HG02642 (cell line): ENCODE measurements around the gene UGT1A7.
A peak's percentile ranks its signal among the peaks of the same experiment; 100 is the strongest.
"Not testable (repeated sequence)": the region's sequence is repeated elsewhere in the genome, so short reads cannot be mapped to it uniquely, and the experiment has no call there.

ENCODE experiments used
- ATAC-seq: cut with Tn5 transposase; IDR thresholded peaks from one replicate; pipeline ENCODE4 v1.9.1; 2021; ENCODE audit warnings: mild to moderate bottlenecking; ENCODE audit not compliant: unreplicated experiment, poor library complexity

Gene UGT1A7

GRCh38 chr2:233711312-233712008 lies 29.8 kb downstream of the UGT1A7 start:
- ATAC-seq: peak; percentile 68

- ATAC-seq: no peak
Measured at GRCh38 chr2:233712611-233713261, 31.0 kb downstream of the UGT1A7 start, which contains the start of gene UGT1A5. TSS of gene UGT1A5 (plus strand) at chr2:233712907. CDS start at chr2:233712992, 85 bp downstream.

GRCh38 chr2:233713262-233713615 lies 31.5 kb downstream of the UGT1A7 start:
- no peak for ATAC-seq

- no peak for ATAC-seq
Measured at GRCh38 chr2:233714121-233714520, 32.4 kb downstream of the UGT1A7 start.

GRCh38 chr2:233718552-233718951 lies 36.9 kb downstream of the UGT1A7 start, which contains the start of gene UGT1A4:
TSS of gene UGT1A4 (plus strand) at chr2:233718736. CDS start at chr2:233718821, 85 bp downstream.
- ATAC-seq: no peak

GRCh38 chr2:233728723-233729301 lies 47.1 kb downstream of the UGT1A7 start, which contains the start of gene UGT1A3:
TSS of gene UGT1A3 (plus strand) at chr2:233729042. CDS start at chr2:233729127, 85 bp downstream.
- no peak for ATAC-seq

GRCh38 chr2:233736868-233737653 lies 55.4 kb downstream of the UGT1A7 start:
- ATAC-seq: not testable (repeated sequence)

GRCh38 chr2:233740870-233741269 lies 59.2 kb downstream of the UGT1A7 start:
- ATAC-seq: no peak

- ATAC-seq: no peak
Measured at GRCh38 chr2:233743464-233744259, 62.0 kb downstream of the UGT1A7 start.

GRCh38 chr2:233745073-233745755 lies 63.5 kb downstream of the UGT1A7 start:
- no peak for ATAC-seq

GRCh38 chr2:233745838-233746237 lies 64.1 kb downstream of the UGT1A7 start:
- not testable (repeated sequence) for ATAC-seq

- ATAC-seq: no peak
Measured at GRCh38 chr2:233746475-233747282, 65.0 kb downstream of the UGT1A7 start.

- no peak for ATAC-seq
Measured at GRCh38 chr2:233747283-233747544, 65.5 kb downstream of the UGT1A7 start.

- ATAC-seq: not testable (repeated sequence)
Measured at GRCh38 chr2:233750689-233751088, 69.0 kb downstream of the UGT1A7 start.

- not testable (repeated sequence) for ATAC-seq
Measured at GRCh38 chr2:233751212-233752009, 69.7 kb downstream of the UGT1A7 start.

- no peak for ATAC-seq
Measured at GRCh38 chr2:233754872-233755611, 73.3 kb downstream of the UGT1A7 start.

- ATAC-seq: no peak
Measured at GRCh38 chr2:233756429-233757081, 74.9 kb downstream of the UGT1A7 start.
